Breast epithelium (tissue), 4 donors: ENCODE measurements around the gene PKNOX2. TPM values are rescaled to one million over a fixed set of nuclear protein-coding genes. Genes with fewer than 3 reads are reported as not detected.

Source experiments
- DNase-seq, 2 donors: peaks; one replicate each; pipeline ENCODE4 v3.0.0-alpha.2; 2019; ENCODE audit warnings: low spot score in 2 of 2
- H3K27ac ChIP-seq, 2 donors: fragments of 200-600 bp; sonication (generic) in 1 of 2; one replicate each; pipeline ENCODE4 v1.5.1; 2016 to 2019; ENCODE audit warnings: mild to moderate bottlenecking in 1 of 2
- H3K27me3 ChIP-seq, 2 donors: fragments of 200-600 bp; sonication (generic) in 1 of 2; one replicate each; pipeline versions ENCODE4 v1.5.1 to v1.6.0; 2017 to 2019; ENCODE audit warnings: control low read depth in 1 of 2, mild to moderate bottlenecking in 1 of 2
- H3K36me3 ChIP-seq: fragments of 200-600 bp; one replicate; pipeline ENCODE4 v1.5.1; 2019
- H3K4me1 ChIP-seq, 2 donors: fragments of 200-600 bp; sonication (generic); one replicate each; pipeline ENCODE4 v1.5.1; 2016 to 2019; ENCODE audit warnings: control low read depth in 1 of 2
- H3K4me3 ChIP-seq, 3 donors: fragments of 200-600 bp; sonication (generic); 1 replicate in 2 of 3; 2 replicates in 1 of 3; pipeline ENCODE4 v1.5.1; 2016 to 2019; ENCODE audit warnings: mild to moderate bottlenecking in 3 of 3, moderate library complexity in 2 of 3
- H3K9me3 ChIP-seq, 2 donors: fragments of 200-600 bp; sonication (generic) in 1 of 2; one replicate each; pipeline ENCODE4 v1.5.1; 2016 to 2019; ENCODE audit warnings: control low read depth in 1 of 2
- CTCF ChIP-seq, 3 donors: fragments of 450-650 bp; IDR thresholded peaks; one replicate each; pipeline ENCODE4 v1.5.1; 2016 to 2017; ENCODE audit warnings: antibody characterized with exemption in 3 of 3, mild to moderate bottlenecking in 3 of 3, moderate library complexity in 3 of 3
- POLR2A ChIP-seq: fragments of 450-650 bp; IDR thresholded peaks from one replicate; pipeline ENCODE4 v1.6.1; 2016; ENCODE audit warnings: antibody characterized with exemption, mild to moderate bottlenecking, moderate library complexity
- POLR2AphosphoS5 ChIP-seq, 3 donors: sonication (generic); formaldehyde crosslinking; IDR thresholded peaks; one replicate each; pipeline ENCODE4 v1.6.1; 2017; ENCODE audit warnings: antibody characterized with exemption in 3 of 3
- intact Hi-C: fragments of 100-400 bp; cut with DNase I; formaldehyde crosslinking; loops from one replicate; pipeline ENCODE4 v1.15.1; 2023; ENCODE audit warnings: low total_unique reads
- total RNA-seq, 3 donors: library from RNA; depleted of rRNA; stranded (reverse); fragments of >200 nt; gene quantifications; one replicate each; pipeline ENCODE4 v1.1.0, GENCODE V29; 2016

The PKNOX2 gene
- total RNA-seq, 3 donors from 2014 or later: 0.32 to 1.0 (median 0.66) TPM

GRCh38 chr11:125274309-125274708 is 109.8 kb downstream of the PKNOX2 start:
- no peaks in the 10 kb centered on the region for H3K36me3 ChIP-seq
- peaks cover 0 to 4% of the 10 kb centered on the region in 2 donors for H3K27me3 ChIP-seq
- intact Hi-C loops: no loop called here
- TF ChIP-seq CTCF (IDR thresholded peaks at IDR 0.05) (no peak), POLR2AphosphoS5 (IDR thresholded peaks at IDR 0.05) (no peak), POLR2A (no peak)
- no peak overlapping the region for H3K27ac ChIP-seq
- no peaks in the 10 kb centered on the region for H3K4me1 ChIP-seq
- no peak for DNase-seq
- no peak overlapping the region for H3K4me3 ChIP-seq
- H3K9me3 ChIP-seq: no peaks in the 10 kb centered on the region

GRCh38 chr11:125274774-125275173 is 110.2 kb downstream of the PKNOX2 start:
- intact Hi-C loops: no loop called here
- no peaks in the 10 kb centered on the region for H3K36me3 ChIP-seq
- peaks cover 0 to 4% of the 10 kb centered on the region in 2 donors for H3K27me3 ChIP-seq
- no peaks in the 10 kb centered on the region for H3K4me1 ChIP-seq
- H3K4me3 ChIP-seq: no peak overlapping the region
- H3K9me3 ChIP-seq: no peaks in the 10 kb centered on the region
- TF ChIP-seq POLR2AphosphoS5 (IDR thresholded peaks at IDR 0.05) (no peak), CTCF (IDR thresholded peaks at IDR 0.05) (no peak), POLR2A (no peak)
- H3K27ac ChIP-seq: no peak overlapping the region
- no peak for DNase-seq

GRCh38 chr11:125275905-125276618 is 111.5 kb downstream of the PKNOX2 start:
- DNase-seq: no peak
- TF ChIP-seq POLR2A (no peak), POLR2AphosphoS5 (IDR thresholded peaks at IDR 0.05) (no peak), CTCF (IDR thresholded peaks at IDR 0.05) (no peak)
- intact Hi-C loops: no loop called here
- Histone ChIP-seq H3K27ac (no peak overlapping the region), H3K9me3 (no peaks in the 10 kb centered on the region), H3K4me3 (no peak overlapping the region), H3K27me3 (peaks cover 0 to 4% of the 10 kb centered on the region in 2 donors), H3K4me1 (no peaks in the 10 kb centered on the region), H3K36me3 (no peaks in the 10 kb centered on the region)

GRCh38 chr11:125276619-125276976 is 112.0 kb downstream of the PKNOX2 start:
- intact Hi-C loops: no loop called here
- Histone ChIP-seq H3K36me3 (no peaks in the 10 kb centered on the region), H3K9me3 (no peaks in the 10 kb centered on the region), H3K27ac (no peak overlapping the region), H3K4me1 (no peaks in the 10 kb centered on the region), H3K27me3 (peaks cover 0 to 4% of the 10 kb centered on the region in 2 donors), H3K4me3 (no peak overlapping the region)
- DNase-seq: no peak
- TF ChIP-seq CTCF (IDR thresholded peaks at IDR 0.05) (no peak), POLR2AphosphoS5 (IDR thresholded peaks at IDR 0.05) (no peak)

- intact Hi-C loops: no loop called here
- Histone ChIP-seq H3K27me3 (no peaks in the 10 kb centered on the region), H3K36me3 (no peaks in the 10 kb centered on the region), H3K9me3 (no peaks in the 10 kb centered on the region), H3K4me1 (no peaks in the 10 kb centered on the region), H3K27ac (no peak overlapping the region), H3K4me3 (no peak overlapping the region)
- TF ChIP-seq POLR2AphosphoS5 (IDR thresholded peaks at IDR 0.05) (no peak), POLR2A (no peak), CTCF (IDR thresholded peaks at IDR 0.05) (no peak)
- no peak for DNase-seq
Measured at GRCh38 chr11:125279676-125280418, 115.3 kb downstream of the PKNOX2 start.
